ENCODE results near the gene TOGARAM2.

GRCh38 chr2:29057006-29057405, 75.9 kb downstream of the TOGARAM2 start:
- TF ChIP-seq EZH2 (IDR thresholded peaks at IDR 0.05) (no peak), POLR2AphosphoS5 (IDR thresholded peaks at IDR 0.05; ENCODE audit: borderline replicate concordance, low read depth, low read length) (no peak), FOXP2 (optimal IDR thresholded peaks at IDR 0.05; ENCODE audit: control extremely low read depth, extremely low read length, insufficient read depth) (no peak)

Measured in SK-N-MC (cell line).